H9 (cell line): ENCODE data around the gene CD300H. TPM values are rescaled to one million over a fixed set of nuclear protein-coding genes. Genes with fewer than 3 reads are reported as not detected.

Experiments
- DNase-seq: peaks from one replicate; pipeline ENCODE4 v3.0.0-alpha.2; 2017
- H2AFZ ChIP-seq: one replicate; pipeline ENCODE4 v1.6.1; 2013; ENCODE audit warnings: mild to moderate bottlenecking, low read length, control low read depth, moderate library complexity
- H2AK5ac ChIP-seq: 2 replicates; pipeline ENCODE4 v1.6.1; 2013; ENCODE audit warnings: low read length, control low read depth, mixed read lengths; ENCODE audit not compliant: insufficient read length
- H2BK120ac ChIP-seq: one replicate; pipeline ENCODE4 v1.6.1; 2013; ENCODE audit warnings: low read depth, mild to moderate bottlenecking, low read length, control low read depth, inconsistent platforms; ENCODE audit not compliant: poor library complexity, severe bottlenecking
- H2BK12ac ChIP-seq: 2 replicates; pipeline ENCODE4 v1.6.1; 2013; ENCODE audit warnings: low read length, control low read depth, mixed read lengths, low read depth; ENCODE audit not compliant: insufficient read length
- H2BK15ac ChIP-seq: 2 replicates; pipeline ENCODE4 v1.6.1; 2013; ENCODE audit warnings: low read depth, low read length, control low read depth
- H2BK20ac ChIP-seq: one replicate; pipeline ENCODE4 v1.6.1; 2013; ENCODE audit warnings: low read depth, mild to moderate bottlenecking, low read length, control low read depth, inconsistent platforms; ENCODE audit not compliant: poor library complexity, severe bottlenecking
- H2BK5ac ChIP-seq: 2 replicates; pipeline ENCODE4 v1.6.1; 2013; ENCODE audit warnings: low read length, control low read depth, mixed read lengths; ENCODE audit not compliant: insufficient read length
- H3K14ac ChIP-seq: 2 replicates; pipeline ENCODE4 v1.6.1; 2013; ENCODE audit warnings: low read length, control low read depth; ENCODE audit not compliant: insufficient read depth
- H3K18ac ChIP-seq: 2 replicates; pipeline ENCODE4 v1.6.1; 2013; ENCODE audit warnings: low read depth, mild to moderate bottlenecking, mixed read lengths, low read length, control low read depth; ENCODE audit not compliant: insufficient read length
- H3K23ac ChIP-seq: 2 replicates; pipeline ENCODE4 v1.6.1; 2013; ENCODE audit warnings: low read length, control low read depth, mixed read lengths, low read depth; ENCODE audit not compliant: insufficient read length
- H3K23me2 ChIP-seq: 2 replicates; pipeline ENCODE4 v1.6.1; 2013; ENCODE audit warnings: low read depth, mild to moderate bottlenecking, mixed read lengths, low read length, control low read depth; ENCODE audit not compliant: insufficient read length, poor library complexity, severe bottlenecking
- H3K27ac ChIP-seq: 2 replicates; pipeline ENCODE4 v1.5.1; 2013; ENCODE audit warnings: low read length, control low read depth, mixed read lengths, low read depth; ENCODE audit not compliant: insufficient read length
- H3K27me3 ChIP-seq: 2 replicates; pipeline ENCODE4 v1.6.1; 2013; ENCODE audit warnings: low read length, control low read depth, inconsistent platforms; ENCODE audit not compliant: insufficient read depth
- H3K4ac ChIP-seq: 2 replicates; pipeline ENCODE4 v1.6.1; 2013; ENCODE audit warnings: low read depth, mild to moderate bottlenecking, control low read depth, inconsistent platforms, low read length, moderate library complexity
- H3K4me1 ChIP-seq: 2 replicates; pipeline ENCODE4 v1.6.1; 2013; ENCODE audit warnings: low read length, control low read depth, inconsistent platforms; ENCODE audit not compliant: insufficient read depth
- H3K4me2 ChIP-seq: 2 replicates; pipeline ENCODE4 v1.6.1; 2013; ENCODE audit warnings: low read length, control low read depth, mixed read lengths; ENCODE audit not compliant: insufficient read length, insufficient read depth
- H3K56ac ChIP-seq: 2 replicates; pipeline ENCODE4 v1.6.1; 2013; ENCODE audit warnings: low read depth, mild to moderate bottlenecking, mixed read lengths, low read length, control low read depth; ENCODE audit not compliant: insufficient read length
- H3K79me1 ChIP-seq: 2 replicates; pipeline ENCODE4 v1.6.1; 2013; ENCODE audit warnings: low read depth, mild to moderate bottlenecking, moderate library complexity, low read length, control low read depth, inconsistent platforms; ENCODE audit not compliant: insufficient read depth, poor library complexity, severe bottlenecking
- H3K79me2 ChIP-seq: 2 replicates; pipeline ENCODE4 v1.6.1; 2013; ENCODE audit warnings: low read length, control low read depth, inconsistent platforms; ENCODE audit not compliant: insufficient read depth
- H3K9ac ChIP-seq: 2 replicates; pipeline ENCODE4 v1.6.1; 2013; ENCODE audit warnings: low read length, control low read depth, mixed read lengths; ENCODE audit not compliant: insufficient read length; ENCODE audit errors: extremely low read depth
- H3K9me3 ChIP-seq: one replicate; pipeline ENCODE4 v1.6.1; 2013; ENCODE audit warnings: low read depth, low read length, inconsistent platforms; ENCODE audit not compliant: control insufficient read depth
- H3T11ph ChIP-seq: one replicate; pipeline ENCODE4 v1.6.1; 2013; ENCODE audit warnings: mild to moderate bottlenecking, low read length, control low read depth, inconsistent platforms
- H4K20me1 ChIP-seq: one replicate; pipeline ENCODE4 v1.6.1; 2013; ENCODE audit not compliant: control insufficient read depth, insufficient read length, insufficient read depth
- H4K5ac ChIP-seq: 2 replicates; pipeline ENCODE4 v1.6.1; 2013; ENCODE audit warnings: low read depth, mild to moderate bottlenecking, mixed read lengths, low read length, control low read depth; ENCODE audit not compliant: insufficient read length
- H4K8ac ChIP-seq: replicated peaks from 2 replicates; pipeline ENCODE4 v1.6.1; 2013; ENCODE audit warnings: low read length, control low read depth, mixed read lengths, low read depth; ENCODE audit not compliant: insufficient read length
- H4K91ac ChIP-seq: 2 replicates; pipeline ENCODE4 v1.6.1; 2013; ENCODE audit warnings: low read depth, mild to moderate bottlenecking, moderate library complexity, mixed read lengths, low read length, control low read depth; ENCODE audit not compliant: insufficient read length
- H3K27ac Mint-ChIP-seq, 3 experiments: 2 replicates in 2 of 3; 3 replicates in 1 of 3; pipeline ENCODE4 v1.8.0; 2020 to 2021; ENCODE audit warnings: mixed read lengths in 3 of 3, mild to moderate bottlenecking in 1 of 3, moderate library complexity in 1 of 3
- H3K27me3 Mint-ChIP-seq: 2 replicates; pipeline ENCODE4 v1.8.0; 2021; ENCODE audit warnings: low read depth, mild to moderate bottlenecking, moderate library complexity, mixed read lengths
- H3K36me3 Mint-ChIP-seq, 3 experiments: 2 replicates in 2 of 3; 3 replicates in 1 of 3; pipeline ENCODE4 v1.8.0; 2020 to 2021; ENCODE audit warnings: low read depth in 3 of 3, mixed read lengths in 3 of 3; ENCODE audit not compliant: insufficient read depth in 1 of 3
- H3K4me1 Mint-ChIP-seq, 2 experiments: 2 replicates each; pipeline ENCODE4 v1.8.0; 2020; ENCODE audit warnings: mixed read lengths in 2 of 2
- H3K4me3 Mint-ChIP-seq, 2 experiments: 2 replicates in 1 of 2; 3 replicates in 1 of 2; pipeline ENCODE4 v1.8.0; 2020 to 2021; ENCODE audit warnings: mild to moderate bottlenecking in 2 of 2, mixed read lengths in 2 of 2, moderate library complexity in 1 of 2
- H3K9me3 Mint-ChIP-seq, 2 experiments: 2 replicates in 1 of 2; 3 replicates in 1 of 2; pipeline ENCODE4 v1.8.0; 2020; ENCODE audit warnings: mild to moderate bottlenecking in 2 of 2, mixed read lengths in 2 of 2, moderate library complexity in 1 of 2
- CTCF ChIP-seq: fragments of 200-600 bp; sonication (generic); conservative IDR thresholded peaks from 3 replicates; pipeline ENCODE4 v1.8.0; 2021; ENCODE audit warnings: antibody characterized with exemption, mild to moderate bottlenecking
- WGBS: extraction: QIAGEN DNeasy Blood & Tissue Kit; methylation state at CpG from one replicate; pipeline ENCODE4 v1.1.7; 2013; ENCODE audit warnings: missing lambda C conversion rate, low lambda C conversion rate, mixed read lengths; ENCODE audit not compliant: insufficient read length; ENCODE audit errors: extremely low coverage; 5-methylcytosine and 5-hydroxymethylcytosine counted together
- total RNA-seq: library from RNA; stranded (reverse); gene quantifications from 2 replicates; pipeline ENCODE4 v1.2.1, GENCODE V29; 2021

Gene CD300H
- total RNA-seq, 1 experiment from 2014 or later = not detected

DNA sequence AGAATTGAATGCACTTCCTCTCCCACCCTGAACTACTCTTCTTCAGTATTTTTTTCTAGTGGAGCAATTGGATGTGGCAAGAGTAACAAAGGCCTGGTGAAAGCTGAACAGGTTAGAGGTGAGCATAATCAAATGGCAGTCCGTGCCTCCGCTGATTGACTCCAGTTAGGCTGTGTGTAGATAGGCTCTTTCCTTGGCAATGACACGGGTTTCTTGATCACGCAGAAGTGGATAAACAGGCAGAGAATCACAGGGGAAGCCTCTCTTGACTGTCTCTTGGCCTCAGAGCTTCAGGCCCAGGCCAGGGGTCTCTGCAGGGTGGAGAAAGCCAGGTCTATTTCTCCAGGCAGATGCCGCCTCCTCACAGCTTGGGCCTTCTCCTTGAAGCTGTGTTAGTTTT lies 40.2 kb downstream of the CD300H start:
- H3K27ac Mint-ChIP-seq = no peak overlapping the region; a peak in 1 of 7 replicates
- no peak overlapping the region for H3K4me3 Mint-ChIP-seq
- Histone ChIP-seq H2BK5ac (no peak overlapping the region), H2BK15ac (no peak overlapping the region), H3K79me1 (no peaks in the 10 kb centered on the region), H4K8ac (no peak overlapping the region), H3K27me3 (no peaks in the 10 kb centered on the region; the same call in 1 of the 2 replicates), H2AFZ (no peak overlapping the region), H3K9me3 (no peaks in the 10 kb centered on the region), H3K4me2 (no peak overlapping the region), H2BK12ac (no peak overlapping the region), H3K4ac (no peak overlapping the region), H2BK20ac (no peak overlapping the region), H3K18ac (no peak overlapping the region), H4K20me1 (no peaks in the 10 kb centered on the region), H4K91ac (no peak overlapping the region), H3K79me2 (no peaks in the 10 kb centered on the region), H3K27ac (no peak overlapping the region), H3K4me1 (peaks cover 2% of the 10 kb centered on the region), H3K14ac (no peak overlapping the region), H3K9ac (no peak overlapping the region), H2BK120ac (no peak overlapping the region), H3K23me2 (no peaks in the 10 kb centered on the region), H3T11ph (no peak overlapping the region), H3K23ac (no peak overlapping the region), H2AK5ac (no peak overlapping the region), H3K56ac (no peak overlapping the region), H4K5ac (no peak overlapping the region)
- WGBS = no CpG with 5 or more reads among the region's 5 CpGs
- H3K27me3 Mint-ChIP-seq = peaks cover 75% of the 10 kb centered on the region
- TF ChIP-seq CTCF = no peak
- peaks cover 0 to 6% of the 10 kb centered on the region in 2 experiments; a peak in 3 of 5 replicates for H3K9me3 Mint-ChIP-seq
- H3K36me3 Mint-ChIP-seq = no peaks in the 10 kb centered on the region; a peak in 1 of 7 replicates
- DNase-seq = peak; percentile 12
- H3K4me1 Mint-ChIP-seq = peaks cover 4 to 6% of the 10 kb centered on the region in 2 experiments; a peak in 3 of 4 replicates
